GM15510 (cell line): Measurements from ENCODE around the gene ZNF710.

Source experiments
- POLR2A ChIP-seq: IDR thresholded peaks from 3 replicates; pipeline ENCODE4 v1.6.1; 2011; ENCODE audit warnings: borderline replicate concordance; ENCODE audit not compliant: insufficient read length; ENCODE audit errors: extremely low read depth

The ZNF710 gene

GRCh38 chr15:90006217-90007075 is 5.3 kb downstream of the ZNF710 start:
- no peak for TF ChIP-seq POLR2A

- TF ChIP-seq POLR2A, result no peak
Observed at GRCh38 chr15:90007076-90007460, 5.9 kb downstream of the ZNF710 start.

GRCh38 chr15:90008607-90009006 is 7.5 kb downstream of the ZNF710 start:
- TF ChIP-seq POLR2A, result no peak

DNA sequence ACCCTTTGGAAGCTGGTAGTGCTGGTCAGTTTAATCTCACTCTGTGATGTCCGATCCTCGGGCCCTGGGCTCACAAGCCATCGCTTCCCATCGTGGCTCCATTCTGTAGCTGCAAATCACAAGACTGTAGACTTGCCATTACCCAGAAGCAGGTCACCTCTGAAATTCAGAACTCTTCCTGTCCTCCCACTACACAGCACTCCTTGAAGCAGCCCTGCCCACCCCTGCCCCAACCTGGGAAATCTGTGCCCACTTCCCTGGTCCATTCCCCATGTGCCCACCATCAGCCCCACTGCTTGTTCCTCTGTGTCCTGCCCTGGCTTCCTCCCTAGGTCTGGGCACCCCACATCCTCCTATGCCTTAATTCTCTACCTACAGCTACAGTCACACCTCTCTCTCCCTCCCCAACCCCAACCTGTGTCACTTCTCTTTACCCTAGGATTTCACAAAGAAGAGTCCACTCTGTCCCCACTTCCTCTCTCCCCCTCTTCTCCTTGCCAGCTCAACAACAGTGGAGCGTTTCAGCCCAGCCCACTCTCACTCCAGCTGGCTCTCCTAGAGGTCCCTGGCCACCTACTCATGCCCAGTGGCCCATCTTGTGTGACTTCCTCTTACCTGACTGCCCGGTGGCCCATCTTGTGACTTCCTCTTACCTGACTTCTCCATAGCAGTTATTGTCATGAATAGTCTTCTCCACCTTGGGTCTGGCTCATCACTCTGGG is 8.3 kb downstream of the ZNF710 start:
- TF ChIP-seq POLR2A, result no peak

- TF ChIP-seq POLR2A, result no peak
Observed at GRCh38 chr15:90011705-90012104, 10.6 kb downstream of the ZNF710 start.

- no peak for TF ChIP-seq POLR2A
Observed at GRCh38 chr15:90013503-90013937, 12.4 kb downstream of the ZNF710 start.

- TF ChIP-seq POLR2A, result no peak
Observed at GRCh38 chr15:90015294-90015693, 14.2 kb downstream of the ZNF710 start.

- TF ChIP-seq POLR2A, result no peak
Observed at GRCh38 chr15:90015749-90016148, 14.6 kb downstream of the ZNF710 start.

DNA sequence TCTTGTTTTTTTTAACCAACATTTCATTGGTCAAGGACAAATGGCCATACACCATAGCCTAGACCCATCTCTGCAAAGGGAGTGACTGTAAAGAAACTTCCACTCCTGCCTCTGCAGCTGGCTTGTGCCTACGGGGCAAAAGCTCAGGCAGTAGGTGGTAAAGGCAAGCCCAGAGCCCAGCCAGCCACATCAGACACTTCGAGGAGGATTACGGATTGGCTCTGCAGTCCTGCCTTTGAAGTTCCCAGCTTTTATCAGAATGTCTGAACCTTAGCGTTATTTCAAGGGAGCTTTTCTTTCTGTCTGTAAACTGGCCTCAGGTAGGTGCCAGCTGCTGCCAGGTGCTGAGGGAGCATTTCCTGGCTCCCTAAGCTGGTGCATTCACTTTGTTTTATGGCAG is 15.6 kb downstream of the ZNF710 start:
- TF ChIP-seq POLR2A, result no peak

- TF ChIP-seq POLR2A, result no peak
Observed at GRCh38 chr15:90018216-90018831, 17.2 kb downstream of the ZNF710 start.

DNA sequence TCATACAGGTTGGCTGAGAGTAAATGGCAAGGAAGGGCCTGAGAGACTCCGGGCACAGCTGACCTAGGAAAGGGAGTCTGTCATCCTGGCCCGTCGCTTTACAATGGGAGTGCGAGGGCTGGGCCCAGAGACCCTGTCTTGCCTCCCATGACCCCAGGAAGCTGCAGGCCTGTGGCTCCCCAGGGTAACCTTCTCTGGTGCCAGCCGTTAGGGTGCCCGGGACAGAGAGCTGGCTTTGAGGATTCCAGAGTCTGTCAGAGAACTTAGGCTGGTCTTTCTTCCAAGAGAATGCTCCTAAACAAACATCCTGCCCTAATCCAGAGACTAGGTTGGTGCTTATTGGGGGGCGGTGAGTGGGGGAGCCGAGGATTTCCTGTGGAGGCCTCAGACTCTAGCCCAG is 18.5 kb downstream of the ZNF710 start:
- TF ChIP-seq POLR2A, result no peak

DNA sequence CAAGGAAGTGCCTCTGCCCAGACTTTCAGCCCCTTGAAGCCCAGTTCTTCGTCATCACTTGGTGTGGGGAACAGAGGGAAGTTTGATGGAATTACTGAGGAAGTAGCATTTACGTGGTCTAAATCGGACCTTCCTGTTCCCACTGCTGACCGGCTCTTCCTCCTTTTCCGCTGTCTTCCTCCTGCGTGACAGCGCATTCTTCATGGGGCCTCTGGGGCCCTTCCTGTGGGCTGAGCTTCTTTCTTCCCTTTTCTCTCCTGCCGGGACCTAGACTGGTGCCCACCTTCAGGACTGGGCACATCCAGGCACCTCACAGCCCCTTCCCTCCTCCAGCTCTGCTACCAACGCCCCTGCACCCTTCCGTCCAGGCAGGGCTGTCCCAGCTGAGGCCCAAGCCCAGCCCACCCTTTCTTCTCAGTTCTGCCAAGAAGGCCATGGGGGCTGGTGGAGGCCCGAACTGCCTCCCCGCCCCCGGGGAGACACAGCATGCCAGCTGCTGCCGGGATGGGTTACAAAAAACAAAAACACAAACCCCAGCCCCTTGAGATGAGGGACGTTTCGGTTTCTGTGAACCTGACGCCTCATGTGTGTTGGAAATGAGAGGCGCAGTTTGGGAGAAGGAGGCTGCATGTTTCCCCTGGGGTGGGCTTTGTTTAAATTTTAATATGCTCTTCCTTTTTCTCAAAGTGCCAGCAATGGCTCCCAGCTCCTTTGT is 19.1 kb downstream of the ZNF710 start:
- no peak for TF ChIP-seq POLR2A

- no peak for TF ChIP-seq POLR2A
Observed at GRCh38 chr15:90020936-90021507, 19.9 kb downstream of the ZNF710 start.

GRCh38 chr15:90022345-90022744 is 21.2 kb downstream of the ZNF710 start:
- no peak for TF ChIP-seq POLR2A
